ENCODE data around the gene SEL1L2.
"Not testable (repeated sequence)": the region's sequence is repeated elsewhere in the genome, so short reads cannot be mapped to it uniquely, and the experiment has no call there.

The SEL1L2 gene

GRCh38 chr20:14000917-14001316 is 10.5 kb upstream of the SEL1L2 start:
- no peak for FAIRE-seq
- no peak for DNase-seq (ENCODE audit: insufficient read length, low spot score)
- no peak for TF ChIP-seq CTCF (IDR thresholded peaks at IDR 0.05; ENCODE audit: insufficient read depth, missing control alignments)

- FAIRE-seq (no peak), DNase-seq (ENCODE audit: insufficient read length, low spot score) (no peak)
- TF ChIP-seq CTCF (IDR thresholded peaks at IDR 0.05; ENCODE audit: insufficient read depth, missing control alignments), result no peak
Observed at GRCh38 chr20:13996265-13996664, 5.9 kb upstream of the SEL1L2 start.

GRCh38 chr20:13995841-13996240 is 5.4 kb upstream of the SEL1L2 start:
- no peak for TF ChIP-seq CTCF (IDR thresholded peaks at IDR 0.05; ENCODE audit: insufficient read depth, missing control alignments)
- no peak for DNase-seq (ENCODE audit: insufficient read length, low spot score)
- no peak for FAIRE-seq

GRCh38 chr20:13995086-13995665 is 4.8 kb upstream of the SEL1L2 start, which contains the start of gene MACROD2:
MACROD2 (plus strand) TSS chr20:13995516.
- DNase-seq (ENCODE audit: insufficient read length, low spot score) (peak; percentile 70), FAIRE-seq (no peak)
- TF ChIP-seq CTCF (IDR thresholded peaks at IDR 0.05; ENCODE audit: insufficient read depth, missing control alignments), result no peak

- DNase-seq (ENCODE audit: insufficient read length, low spot score); FAIRE-seq: not testable (repeated sequence)
Observed at GRCh38 chr20:13991955-13992354, 1.5 kb upstream of the SEL1L2 start.

GRCh38 chr20:13991311-13991710 is 897 bp upstream of the SEL1L2 start:
- FAIRE-seq (no peak), DNase-seq (ENCODE audit: insufficient read length, low spot score) (no peak)
- no peak for TF ChIP-seq CTCF (IDR thresholded peaks at IDR 0.05; ENCODE audit: insufficient read depth, missing control alignments)

GRCh38 chr20:13984211-13984610 is 6.2 kb downstream of the SEL1L2 start:
- FAIRE-seq (no peak), DNase-seq (ENCODE audit: insufficient read length, low spot score) (no peak)
- TF ChIP-seq CTCF (IDR thresholded peaks at IDR 0.05; ENCODE audit: insufficient read depth, missing control alignments), result no peak

GRCh38 chr20:13960525-13960924 is 29.9 kb downstream of the SEL1L2 start:
- DNase-seq (ENCODE audit: insufficient read length, low spot score) (no peak), FAIRE-seq (no peak)
- no peak for TF ChIP-seq CTCF (IDR thresholded peaks at IDR 0.05; ENCODE audit: insufficient read depth, missing control alignments)

Measured in D721Med (cell line).